Renal cortical epithelial cell (primary cell): ENCODE results near the gene MARCHF3. TPM values are rescaled to one million over a fixed set of nuclear protein-coding genes. Genes with fewer than 3 reads are reported as not detected.
A peak's percentile ranks its signal among the peaks of the same experiment; 100 is the strongest.
"Not testable (repeated sequence)": the region's sequence is repeated elsewhere in the genome, so short reads cannot be mapped to it uniquely, and the experiment has no call there.

Experiments
- DNase-seq: peaks from one replicate; pipeline ENCODE4 v3.0.0-alpha.2; 2011; ENCODE audit warnings: low read depth
- total RNA-seq: library from RNA; depleted of rRNA; stranded (reverse); fragments of >200 nt; gene quantifications from 2 replicates; pipeline ENCODE4 v1.2.3, GENCODE V29; 2014

Gene MARCHF3
- total RNA-seq, 1 donor from 2014 or later: 1.0 TPM

DNA sequence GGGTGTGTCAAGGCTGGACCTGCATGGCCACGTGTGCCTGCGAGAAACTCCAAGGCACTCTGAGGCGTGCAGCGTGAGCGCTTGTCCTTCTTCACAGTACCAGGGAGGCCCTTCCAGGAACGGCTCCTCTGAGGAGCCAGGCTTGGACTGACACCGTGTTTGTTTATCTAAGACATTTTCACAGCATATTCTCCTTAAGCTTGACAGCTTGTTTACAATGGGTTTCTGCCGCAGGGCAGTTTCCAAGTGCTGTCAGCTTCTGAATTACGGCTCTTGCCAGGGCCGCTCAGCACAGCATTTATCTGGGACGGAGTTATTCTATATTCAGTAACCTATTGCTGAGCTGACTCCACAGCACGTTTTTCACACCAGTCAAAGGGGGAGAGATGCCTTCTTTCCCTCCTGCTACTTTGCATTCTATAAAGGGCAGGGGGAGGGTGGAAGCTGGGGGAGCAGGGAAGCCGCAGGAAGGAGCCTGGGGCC, 155.0 kb downstream of the MARCHF3 start:
- peak; percentile 43 for DNase-seq

DNA sequence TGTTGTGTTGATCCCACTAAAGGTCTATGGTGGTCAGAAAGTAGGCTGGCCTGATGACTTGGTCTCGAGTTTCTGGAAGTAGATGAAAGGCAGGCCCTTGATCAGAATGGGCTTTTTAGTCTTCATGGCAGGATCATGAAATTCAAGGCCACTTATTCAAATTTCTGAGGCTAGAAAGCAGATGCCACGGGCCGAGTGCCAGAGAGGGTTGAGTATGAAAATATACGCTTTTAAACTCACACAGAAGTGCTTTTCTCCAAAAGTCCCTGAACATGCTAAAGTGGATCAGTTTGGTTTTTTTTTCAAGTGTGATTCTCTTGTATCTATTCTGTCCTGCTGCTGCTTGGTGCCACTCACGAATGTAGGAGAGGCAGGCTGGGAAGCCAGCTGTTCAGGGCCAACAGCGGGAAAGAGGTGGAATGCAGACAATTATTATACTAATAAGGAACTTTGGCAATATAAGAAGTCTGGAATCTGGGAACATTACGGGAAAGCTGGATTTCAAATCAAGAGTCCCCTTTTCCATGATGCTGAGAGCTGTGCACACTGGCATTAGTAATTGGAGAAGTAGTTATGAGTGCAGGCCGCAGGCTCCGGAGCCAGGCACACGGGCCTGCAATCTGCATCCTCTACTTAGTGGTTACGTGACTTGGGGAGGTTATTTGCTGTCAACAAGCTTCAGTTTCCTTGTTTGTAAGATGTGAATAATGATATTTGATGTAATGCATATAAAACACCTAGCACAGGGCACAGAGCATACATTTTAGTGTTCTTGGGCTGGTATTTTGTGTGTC, 157.6 kb downstream of the MARCHF3 start:
- no peak for DNase-seq

DNA sequence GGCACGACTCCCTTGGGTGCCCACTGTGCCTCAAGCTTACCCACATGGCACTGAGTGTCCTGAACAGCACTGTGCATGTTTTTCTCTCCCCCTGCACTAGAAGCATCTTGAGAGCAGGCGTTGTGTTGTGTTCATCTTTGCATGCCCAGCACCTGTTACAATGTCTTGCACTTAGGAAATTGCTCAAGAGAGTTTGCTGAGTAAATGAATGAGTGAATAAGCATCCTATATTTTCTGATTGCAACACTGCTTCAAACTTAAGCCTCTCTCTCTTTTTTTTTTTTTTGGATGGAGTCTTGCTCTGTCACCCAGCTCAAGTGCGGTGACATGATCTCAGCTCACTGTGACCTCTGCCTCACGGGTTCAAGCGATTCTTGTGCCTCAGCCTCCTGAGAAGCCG, 158.9 kb downstream of the MARCHF3 start:
- no peak for DNase-seq

DNA sequence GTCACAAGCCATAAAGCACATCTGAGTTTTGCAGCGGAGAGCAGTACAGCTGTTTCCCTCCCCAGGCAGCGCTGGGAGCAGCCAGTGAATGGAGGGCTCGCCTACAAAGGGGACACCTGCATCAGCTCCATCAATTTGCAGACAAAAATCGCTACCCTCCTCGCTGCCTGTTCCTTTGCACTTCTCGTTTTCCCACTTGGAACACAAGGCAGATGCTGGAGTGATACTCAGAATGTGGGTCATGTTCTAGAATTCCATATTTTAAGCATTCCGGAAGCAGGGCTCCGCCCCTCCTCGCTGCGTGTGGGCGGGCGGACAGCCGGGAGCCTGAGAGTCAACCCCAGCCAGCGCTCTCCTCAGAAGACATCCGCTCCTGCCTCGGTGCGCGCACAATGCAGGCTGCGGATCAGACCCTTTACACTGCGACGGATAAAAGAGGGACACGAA, 161.3 kb downstream of the MARCHF3 start:
- DNase-seq: no peak

DNA sequence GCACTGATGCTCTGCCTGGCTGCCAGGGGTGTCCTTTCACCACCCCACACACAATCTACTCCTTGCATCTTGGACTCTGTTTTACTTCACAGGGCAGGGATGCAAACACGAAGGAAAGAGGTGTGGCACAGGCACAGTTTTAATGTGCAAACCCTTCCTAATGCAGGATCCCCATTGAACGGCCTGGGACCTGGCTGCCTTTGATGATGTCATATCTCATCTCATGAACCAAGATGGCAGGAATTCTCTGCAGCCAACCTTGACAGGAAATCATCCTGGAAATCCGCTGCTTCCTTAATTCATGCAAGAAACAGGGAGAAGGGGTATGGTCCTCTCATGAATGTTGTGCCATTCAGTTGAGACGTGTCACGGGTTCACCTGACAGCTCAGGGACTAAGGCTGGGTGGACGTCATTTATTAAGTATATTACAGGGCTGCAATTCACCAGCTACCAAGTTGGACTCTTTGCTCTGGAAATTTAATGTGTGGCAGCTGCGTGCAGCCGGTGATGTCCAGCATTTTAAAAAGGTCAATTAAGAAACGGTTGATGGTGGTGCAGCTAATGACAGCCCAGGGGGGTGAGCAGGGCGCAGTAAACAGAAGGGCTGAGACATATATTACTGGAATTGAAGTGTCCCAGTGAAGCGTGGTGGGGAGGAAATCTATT, 161.9 kb downstream of the MARCHF3 start:
- no peak for DNase-seq

DNA sequence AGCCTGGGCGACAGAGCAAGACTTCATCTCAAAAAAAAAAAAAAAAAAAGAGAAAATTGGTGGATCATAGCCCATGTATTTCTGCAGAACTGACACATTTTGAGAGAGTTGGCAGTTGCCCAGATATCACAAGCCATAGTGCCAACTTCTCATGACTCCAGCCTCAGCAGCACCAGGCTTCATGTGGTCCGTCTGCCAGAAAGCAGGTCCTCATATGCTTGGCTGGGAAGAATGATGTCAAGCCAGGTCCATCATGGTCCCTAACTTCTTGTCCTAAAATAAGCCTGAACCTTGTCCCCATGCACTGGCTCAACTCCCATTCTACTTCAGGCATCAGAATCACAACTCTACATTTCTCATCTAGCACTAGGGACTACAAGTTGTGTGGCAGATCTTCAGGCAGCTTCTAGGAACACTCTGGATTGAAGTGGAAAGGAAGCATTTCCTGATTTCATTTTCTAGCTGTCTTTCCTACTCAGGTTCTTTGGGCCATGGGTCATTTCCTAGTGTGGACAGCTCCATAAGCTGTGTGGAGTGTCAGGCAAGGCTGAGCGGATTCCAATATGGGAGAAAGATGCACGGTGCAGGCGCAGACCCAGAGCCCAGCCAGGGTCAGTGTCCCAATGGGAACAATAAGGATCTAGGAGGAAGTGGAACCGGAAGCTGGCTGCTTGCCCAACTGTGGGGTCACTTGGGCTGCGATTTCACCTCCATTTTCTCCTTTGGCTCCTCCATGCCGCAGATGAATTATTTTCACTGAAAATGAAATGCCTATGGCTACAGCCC, 163.3 kb downstream of the MARCHF3 start:
- no peak for DNase-seq

DNA sequence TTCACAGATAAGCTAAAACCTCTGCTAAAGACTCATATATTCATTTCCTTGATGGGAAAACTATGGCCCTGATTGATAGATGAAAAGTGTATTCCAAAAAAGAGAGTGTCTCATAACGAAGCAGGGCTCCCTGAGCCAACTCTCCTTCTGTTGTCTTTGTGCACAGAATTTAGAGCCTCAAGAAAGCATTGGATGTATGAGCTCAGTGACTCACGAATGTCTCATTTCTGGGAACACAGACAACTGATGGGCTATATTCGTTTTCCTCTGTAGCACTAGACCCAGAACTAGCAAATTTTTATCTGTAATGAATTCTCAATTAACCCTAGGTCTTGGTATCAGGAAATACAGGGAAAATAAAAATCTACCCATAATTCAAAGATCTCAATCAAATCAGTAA, 165.1 kb downstream of the MARCHF3 start:
- no peak for DNase-seq

DNA sequence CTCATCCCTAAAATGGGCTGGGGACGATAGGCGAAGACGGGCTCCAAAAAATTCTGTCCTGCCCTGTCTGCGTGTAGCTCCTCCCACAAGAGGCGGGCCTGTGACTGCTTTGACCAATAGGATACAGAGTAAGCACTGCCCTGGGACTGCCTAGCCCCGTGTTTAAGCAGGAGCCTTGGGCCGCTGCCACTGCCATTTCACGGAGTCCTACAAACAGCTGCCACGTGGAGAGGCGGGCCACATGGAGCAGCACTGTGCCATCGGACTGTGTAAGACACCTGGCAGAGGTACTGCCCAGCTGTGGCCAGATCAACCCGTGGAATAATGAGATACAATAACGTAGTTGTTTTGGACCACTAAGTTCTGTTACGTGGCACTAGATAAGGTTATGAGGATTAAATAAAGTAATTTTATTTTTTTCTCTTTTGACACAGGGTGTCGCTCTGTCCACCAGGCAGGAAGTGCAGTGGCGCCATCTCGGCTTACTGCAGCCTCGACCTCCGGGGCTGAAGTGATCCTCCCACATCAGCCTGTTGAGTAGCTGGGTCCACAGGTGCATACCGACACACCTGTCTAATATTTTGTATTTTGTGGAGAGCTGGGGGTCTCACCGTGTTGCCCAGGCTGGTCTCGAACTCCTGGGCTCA, 166.2 kb downstream of the MARCHF3 start:
- no peak for DNase-seq

DNA sequence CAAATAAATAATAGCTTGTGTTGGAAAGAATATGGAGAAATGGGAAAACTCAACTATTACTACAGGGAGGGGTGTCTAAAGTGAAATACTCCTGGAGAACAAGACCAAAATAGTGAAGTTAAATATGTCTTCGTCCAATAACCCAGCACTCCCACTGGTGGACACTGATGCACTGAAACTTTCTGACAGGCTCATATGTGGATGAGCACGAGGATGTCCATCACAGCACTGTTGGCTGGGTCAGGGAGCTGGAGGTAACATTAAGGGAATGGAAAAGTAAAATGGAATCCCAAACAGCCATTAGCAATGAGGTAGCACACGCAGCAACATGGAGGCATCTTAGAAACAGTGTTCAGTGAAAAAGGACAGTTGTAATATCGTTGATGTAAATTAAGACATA, 167.0 kb downstream of the MARCHF3 start:
- DNase-seq: no peak

DNA sequence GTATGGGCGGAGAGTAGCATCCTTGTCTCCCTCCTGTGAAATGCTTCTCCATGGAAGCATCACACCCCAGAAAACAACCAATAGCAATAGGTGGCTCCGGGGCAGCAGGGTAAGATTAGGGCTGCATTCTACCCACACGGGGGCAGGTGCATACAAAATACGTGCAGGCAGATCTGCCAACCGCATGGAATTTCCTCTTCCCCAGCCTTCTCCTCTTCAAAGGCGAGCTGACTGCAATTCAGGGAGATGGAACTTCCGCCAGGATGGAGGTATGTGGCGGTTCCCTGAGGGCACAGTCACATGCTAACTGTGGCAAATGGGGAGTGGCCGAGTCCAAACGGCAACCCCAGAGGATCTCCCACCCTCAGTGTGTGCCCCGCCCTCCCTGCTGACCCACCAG, 171.9 kb downstream of the MARCHF3 start:
- no peak for DNase-seq

DNA sequence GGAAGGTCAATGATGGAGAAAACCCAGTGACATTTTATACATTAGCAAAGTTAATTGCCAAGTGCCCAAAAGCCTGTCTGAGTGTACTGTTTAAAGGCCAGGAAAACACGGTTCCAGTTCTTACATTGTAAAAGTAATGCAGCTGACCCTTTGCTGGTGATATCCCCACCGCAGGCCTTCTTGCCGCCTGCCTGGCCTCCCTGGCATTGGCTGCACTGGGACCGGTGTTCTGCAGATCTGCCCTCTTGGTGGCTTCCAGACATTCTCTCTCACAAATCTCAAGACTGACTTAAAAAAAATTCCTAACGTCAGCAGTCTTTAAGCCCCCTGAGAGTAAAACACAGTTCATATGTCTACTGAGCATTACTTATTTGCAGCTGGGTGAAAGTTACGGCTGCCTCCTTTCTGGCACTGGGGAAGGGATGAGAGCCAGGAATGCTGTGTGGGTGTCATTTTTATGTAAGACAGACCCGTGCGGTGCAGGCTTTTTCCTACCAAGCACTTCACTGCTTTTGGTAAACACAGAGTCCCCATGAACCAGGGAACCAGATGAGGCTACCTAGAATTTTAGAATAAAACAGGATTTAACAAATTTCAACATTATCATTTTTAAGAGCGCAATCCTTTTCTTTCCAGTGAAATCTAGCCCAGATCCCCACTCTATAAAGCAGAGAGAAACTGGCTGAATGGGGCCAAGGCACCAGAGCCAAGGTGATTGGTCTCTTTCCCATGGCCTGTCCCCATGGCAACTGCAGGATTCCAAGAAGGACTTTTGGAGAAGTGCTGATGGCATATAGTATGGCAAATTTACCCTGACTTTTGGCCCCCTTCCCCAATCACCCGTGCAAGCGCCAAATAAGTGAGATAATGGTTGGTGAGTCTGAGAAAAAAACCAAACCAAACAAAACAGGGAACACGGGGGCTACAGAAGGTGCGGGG, 172.6 kb downstream of the MARCHF3 start:
- no peak for DNase-seq

DNA sequence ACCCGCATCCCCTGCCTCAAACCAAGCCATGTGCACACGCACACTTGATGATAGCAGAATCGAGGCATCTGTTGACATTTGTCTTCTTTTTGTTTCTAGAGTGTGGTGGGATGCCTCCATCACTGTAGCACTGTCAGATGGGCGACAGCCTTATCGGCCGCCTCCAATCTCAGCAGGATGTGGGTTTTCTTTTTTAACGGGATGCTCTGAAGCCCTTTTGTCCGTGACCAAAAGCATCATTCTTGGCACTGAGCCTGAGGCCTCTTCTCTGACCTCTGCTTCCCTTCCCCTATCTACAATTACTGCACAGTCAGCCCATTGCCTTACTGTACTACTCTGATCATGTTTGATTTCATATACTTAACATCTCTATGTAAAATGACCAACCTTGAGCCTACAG, 175.1 kb downstream of the MARCHF3 start:
- no peak for DNase-seq

DNA sequence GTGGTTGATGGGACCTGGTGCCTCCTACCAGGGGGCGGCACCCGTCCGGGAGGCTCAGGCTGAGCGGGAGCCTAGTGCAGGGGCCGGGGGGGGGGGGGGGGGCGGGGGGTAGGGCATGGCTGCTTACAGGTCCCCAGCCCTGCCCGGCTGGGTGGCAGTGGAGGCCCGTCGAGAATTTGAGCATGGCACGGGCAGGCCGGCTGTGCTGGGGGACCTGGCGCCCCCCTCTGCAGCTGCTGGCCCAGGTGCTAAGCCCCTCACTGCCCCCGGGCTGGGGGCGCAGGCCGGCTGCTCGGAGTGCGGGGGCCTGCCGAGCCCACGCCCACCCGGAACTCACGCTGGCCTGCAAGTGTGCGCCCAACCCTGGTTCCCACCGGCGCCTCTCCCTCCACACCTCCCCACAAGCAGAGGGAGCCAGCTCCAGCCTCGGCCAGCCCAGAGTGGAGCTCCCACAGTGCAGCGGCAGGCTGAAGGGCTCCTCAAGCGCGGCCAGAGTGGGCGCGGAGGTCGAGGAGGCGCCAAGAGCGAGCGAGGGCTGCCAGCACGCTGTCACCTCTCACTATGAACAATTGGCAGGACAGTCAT, 175.7 kb downstream of the MARCHF3 start:
- no peak for DNase-seq

DNA sequence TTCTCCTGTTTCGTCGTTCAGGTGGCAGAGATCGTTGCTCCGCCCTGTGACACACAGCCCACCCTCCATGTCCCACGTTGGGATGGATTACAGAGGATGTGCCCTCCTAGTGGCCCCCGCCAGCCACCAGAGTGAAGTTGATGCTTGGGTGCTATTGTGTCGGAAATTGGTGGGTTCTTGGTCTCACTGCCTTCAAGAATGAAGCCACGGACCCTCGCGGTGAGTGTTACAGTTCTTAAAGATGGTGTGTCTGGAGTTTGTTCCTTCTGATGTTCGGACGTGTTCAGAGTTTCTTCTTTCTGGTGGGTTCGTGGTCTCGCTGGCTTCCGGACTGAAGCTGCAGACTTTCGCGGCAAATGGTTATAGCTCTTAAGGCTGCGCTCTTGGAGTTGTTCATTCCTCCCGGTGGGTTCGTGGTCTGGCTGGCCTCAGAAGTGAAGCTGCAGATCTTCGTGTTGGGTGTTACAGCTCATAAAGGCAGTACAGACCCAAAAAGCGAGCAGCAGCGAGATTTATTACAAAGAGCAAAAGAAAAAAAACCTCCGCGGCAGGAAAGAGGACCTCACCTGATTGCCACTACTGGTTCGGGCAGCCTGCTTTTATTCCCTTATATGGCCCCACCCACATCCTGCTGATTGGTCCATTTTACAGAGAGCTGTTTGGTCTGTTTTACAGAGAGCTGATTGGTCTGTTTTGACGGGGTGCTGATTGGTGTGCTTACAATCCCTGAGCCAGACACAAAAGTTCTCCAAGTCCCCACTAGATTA, 176.6 kb downstream of the MARCHF3 start:
- DNase-seq: not testable (repeated sequence)

DNA sequence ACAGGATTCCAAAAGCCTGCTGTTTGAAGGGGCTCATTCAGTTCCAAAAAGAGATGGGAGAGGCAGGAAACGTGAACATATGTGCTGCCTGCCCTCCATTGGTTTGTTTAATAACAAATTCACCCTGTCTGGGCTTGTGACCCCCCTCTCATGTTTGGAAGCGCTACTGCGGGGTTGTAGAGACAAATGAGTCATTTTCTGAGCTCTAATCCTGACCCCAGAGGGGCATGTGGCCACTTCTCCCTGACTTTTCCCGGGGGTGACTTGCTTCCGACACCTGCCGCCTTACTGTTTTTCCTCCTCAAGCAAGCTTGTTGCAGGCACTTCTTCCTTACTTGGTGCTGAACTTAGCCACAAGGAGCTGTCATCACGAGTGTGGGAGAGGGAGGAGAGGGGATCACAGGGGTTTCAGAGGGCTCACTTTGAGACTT, 177.5 kb downstream of the MARCHF3 start:
- no peak for DNase-seq

DNA sequence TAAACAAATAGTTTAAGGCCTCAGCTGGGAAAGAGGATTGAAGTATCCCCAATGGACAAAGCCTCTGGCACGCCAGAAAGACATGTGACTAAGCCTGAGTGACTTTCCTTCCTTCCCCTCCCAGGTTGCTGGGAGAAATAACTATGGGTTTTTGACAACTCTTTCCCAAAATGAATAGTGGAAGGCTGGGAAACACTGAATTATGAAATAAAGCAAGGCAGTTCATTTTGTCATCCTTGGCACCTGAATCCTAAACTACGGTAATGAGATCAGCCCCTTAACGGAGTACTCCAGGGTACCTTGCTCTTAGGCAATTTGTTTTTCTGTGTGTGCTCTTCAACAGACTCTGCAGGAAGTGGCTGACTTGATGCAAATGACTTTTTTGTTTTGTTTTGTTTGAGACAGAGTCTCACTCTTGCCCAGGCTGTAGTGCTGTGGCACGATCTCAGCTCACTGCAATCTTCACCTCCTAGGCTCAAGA, 178.2 kb downstream of the MARCHF3 start:
- peak; percentile 48 for DNase-seq

DNA sequence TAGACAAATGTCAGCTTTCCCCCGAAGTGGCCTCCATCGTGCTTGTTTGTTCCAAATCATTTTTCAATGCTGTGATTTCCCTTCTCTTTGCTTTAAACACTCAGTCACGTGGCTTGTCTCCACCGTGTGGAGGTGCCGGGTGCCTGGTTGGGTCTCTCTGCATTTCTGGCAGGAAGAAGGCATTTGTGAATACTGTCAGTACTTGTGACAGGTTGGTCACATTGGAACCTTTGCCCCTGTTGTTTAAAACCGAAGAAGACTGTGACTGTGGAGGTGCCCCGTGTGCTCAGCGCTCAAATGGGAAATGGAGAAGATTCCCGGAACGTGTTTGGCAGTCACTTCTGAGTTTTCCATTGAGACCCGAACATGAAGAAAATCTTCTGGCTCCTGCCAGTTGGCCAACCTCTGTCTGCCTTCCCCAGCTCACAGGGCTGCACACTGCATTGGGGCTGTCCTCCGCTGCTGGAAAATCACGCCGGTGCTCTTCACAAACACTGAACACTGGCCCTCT, 178.8 kb downstream of the MARCHF3 start:
- no peak for DNase-seq

DNA sequence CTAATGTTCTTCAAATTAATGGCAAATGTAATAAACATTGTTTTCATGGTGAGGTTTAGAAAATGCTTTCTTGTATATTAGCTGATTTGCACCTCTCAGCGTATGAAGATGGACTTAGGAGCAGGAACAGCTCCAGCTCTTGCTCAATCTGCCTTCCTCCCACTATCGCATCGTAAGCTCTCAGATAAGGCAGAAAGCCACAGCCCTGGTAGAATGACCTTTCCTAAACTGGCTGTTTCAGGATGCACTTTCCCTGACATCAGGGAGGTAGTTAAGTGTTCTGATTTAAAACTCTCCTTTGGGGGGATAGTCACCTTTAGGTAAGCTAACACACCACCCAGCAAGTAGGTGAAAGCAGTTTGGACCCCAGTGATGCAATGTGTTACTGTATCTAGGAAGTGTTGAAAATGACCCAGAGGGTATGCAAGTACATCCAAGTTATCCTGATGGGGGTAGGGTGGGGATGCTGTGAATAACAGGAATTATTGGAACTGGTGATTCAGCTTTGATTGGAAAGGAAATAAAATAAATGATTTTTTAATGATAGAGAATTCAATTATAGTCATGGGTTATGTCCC, 181.2 kb downstream of the MARCHF3 start:
- DNase-seq: no peak

DNA sequence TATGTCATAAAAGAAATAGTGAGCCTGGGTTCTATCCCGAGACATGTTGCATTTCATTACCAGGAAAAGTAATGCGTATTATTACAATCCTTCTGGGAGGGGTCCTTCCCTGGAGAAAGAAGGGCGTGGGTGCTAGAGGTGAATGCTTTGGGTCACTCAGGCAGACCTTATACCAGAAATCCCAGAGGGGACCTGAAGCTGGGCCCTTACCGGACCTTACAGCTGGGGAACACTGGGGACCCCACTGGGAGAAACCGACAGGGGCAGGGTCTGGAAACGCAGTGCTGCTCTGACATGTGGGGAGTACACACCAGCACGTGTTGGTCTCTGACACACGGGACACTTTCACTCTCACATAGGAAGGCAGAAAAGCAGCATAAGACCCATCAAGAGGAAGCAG, 182.1 kb downstream of the MARCHF3 start:
- DNase-seq: no peak
